ENCODE measurements around the gene PPP2R5D.

PPP2R5D gene

GRCh38 chr6:43047998-43048397, 63.6 kb downstream of the PPP2R5D start:
- no peak for TF ChIP-seq CTCF (IDR thresholded peaks at IDR 0.05; ENCODE audit: borderline replicate concordance, insufficient read depth, low read depth, low read length)
- no peak overlapping the region for H3K4me3 ChIP-seq (ENCODE audit: low read depth, low read length)

GRCh38 chr6:43050981-43051380, 66.6 kb downstream of the PPP2R5D start:
- H3K4me3 ChIP-seq (ENCODE audit: low read depth, low read length) = no peak overlapping the region

GRCh38 chr6:43052225-43052841, 68.0 kb downstream of the PPP2R5D start:
- TF ChIP-seq CTCF (IDR thresholded peaks at IDR 0.05; ENCODE audit: borderline replicate concordance, insufficient read depth, low read depth, low read length) = no peak
- H3K4me3 ChIP-seq (ENCODE audit: low read depth, low read length) = no peak overlapping the region

More at GRCh38 chr6:43050981-43051380, 66.6 kb downstream of the PPP2R5D start:
- TF ChIP-seq CTCF (IDR thresholded peaks at IDR 0.05; ENCODE audit: borderline replicate concordance, insufficient read depth, low read depth, low read length) = no peak

GRCh38 chr6:43052842-43053544, 68.6 kb downstream of the PPP2R5D start:
- H3K4me3 ChIP-seq (ENCODE audit: low read depth, low read length) = peak overlapping the region; percentile 54
- TF ChIP-seq CTCF (IDR thresholded peaks at IDR 0.05; ENCODE audit: borderline replicate concordance, insufficient read depth, low read depth, low read length) = no peak

- no peak for TF ChIP-seq CTCF (IDR thresholded peaks at IDR 0.05; ENCODE audit: borderline replicate concordance, insufficient read depth, low read depth, low read length)
- peak within 1 kb of the TSS; percentile 54 for H3K4me3 ChIP-seq (ENCODE audit: low read depth, low read length)
Observed at GRCh38 chr6:43053545-43054205, 69.3 kb downstream of the PPP2R5D start, which contains the start of gene CUL7. CUL7 (minus strand) TSS chr6:43053851; CDS start chr6:43052788, 1,063 bp downstream.

GRCh38 chr6:43054206-43054943, 70.0 kb downstream of the PPP2R5D start:
- peak overlapping the region; percentile 54 for H3K4me3 ChIP-seq (ENCODE audit: low read depth, low read length)
- no peak for TF ChIP-seq CTCF (IDR thresholded peaks at IDR 0.05; ENCODE audit: borderline replicate concordance, insufficient read depth, low read depth, low read length)

Measured in GM12875 (cell line).